H1 (cell line): ENCODE measurements around the gene TMPRSS9. TPM values are rescaled to one million over a fixed set of nuclear protein-coding genes. Genes with fewer than 3 reads are reported as not detected.

Experiments used
- CTCF ChIA-PET: fragments of 300-600 bp; sonication (Branson Sonifier 250); formaldehyde crosslinking; loops from one replicate; lab custom pipeline; 2021; ENCODE audit not compliant: partially characterized antibody; lab: Charles Lee
- POLR2A ChIA-PET: fragments of 300-600 bp; sonication (Branson Sonifier 250); formaldehyde crosslinking; loops from one replicate; lab custom pipeline; 2021; ENCODE audit warnings: inconsistent platforms; ENCODE audit not compliant: partially characterized antibody; lab: Charles Lee
- DNase-seq, 2 experiments: peaks; one replicate each; pipeline versions ENCODE4 v3.0.0 to v3.0.0-alpha.2; 2010 to 2022; ENCODE audit warnings: low spot score in 2 of 2, low read depth in 1 of 2, mixed read lengths in 1 of 2
- FAIRE-seq: peaks from 2 replicates; lab custom pipeline; 2011; peaks lifted over from hg19 to GRCh38; lab: Jason Lieb, UNC
- H2AFZ ChIP-seq: 2 replicates; pipeline ENCODE4 v1.8.1; 2012; ENCODE audit warnings: low read length, inconsistent platforms
- H2AK5ac ChIP-seq: 2 replicates; pipeline ENCODE4 v1.6.1; 2013; ENCODE audit warnings: low read depth, low read length
- H2BK120ac ChIP-seq: replicated peaks from 2 replicates; pipeline ENCODE3; 2013; ENCODE audit warnings: low read depth, low read length, inconsistent platforms
- H2BK12ac ChIP-seq: 2 replicates; pipeline ENCODE4 v1.6.1; 2013; ENCODE audit warnings: low read depth, low read length
- H2BK15ac ChIP-seq: 2 replicates; pipeline ENCODE4 v1.6.1; 2013; ENCODE audit warnings: low read length
- H2BK20ac ChIP-seq: 2 replicates; pipeline ENCODE4 v1.6.1; 2013; ENCODE audit warnings: low read length
- H2BK5ac ChIP-seq: 2 replicates; pipeline ENCODE4 v1.6.1; 2013; ENCODE audit warnings: low read depth, low read length
- H3K14ac ChIP-seq: 2 replicates; pipeline ENCODE4 v1.6.1; 2013; ENCODE audit warnings: inconsistent platforms; ENCODE audit not compliant: insufficient read length
- H3K18ac ChIP-seq: 2 replicates; pipeline ENCODE4 v1.6.1; 2013; ENCODE audit warnings: low read length; ENCODE audit errors: extremely low read depth
- H3K23ac ChIP-seq: 2 replicates; pipeline ENCODE4 v1.6.1; 2013; ENCODE audit warnings: inconsistent platforms; ENCODE audit not compliant: insufficient read length
- H3K23me2 ChIP-seq: 2 replicates; pipeline ENCODE4 v1.6.1; 2013; ENCODE audit warnings: low read depth, low read length
- H3K27ac ChIP-seq: 2 replicates; pipeline ENCODE4 v1.6.1; 2011; ENCODE audit warnings: low read depth, low read length, inconsistent platforms
- H3K27me3 ChIP-seq, 4 experiments: replicated peaks in 1 of 4; 1 replicate in 1 of 4; 2 replicates in 3 of 4; pipeline versions ENCODE4 v1.6.1 to v1.8.1; 2011 to 2013; ENCODE audit warnings: low read length in 3 of 4, mild to moderate bottlenecking in 3 of 4, inconsistent platforms in 2 of 4, mixed read lengths in 2 of 4, moderate library complexity in 1 of 4; ENCODE audit not compliant: control insufficient read depth in 3 of 4, insufficient read depth in 3 of 4; ENCODE audit errors: extremely low read depth in 1 of 4
- H3K36me3 ChIP-seq, 4 experiments: 2 replicates each; pipeline versions ENCODE4 v1.6.1 to v1.8.1; 2011 to 2013; ENCODE audit warnings: mild to moderate bottlenecking in 4 of 4, low read length in 3 of 4, moderate library complexity in 2 of 4, control low read depth in 1 of 4, inconsistent platforms in 1 of 4; ENCODE audit not compliant: insufficient read depth in 4 of 4, control insufficient read depth in 2 of 4
- H3K4ac ChIP-seq: replicated peaks from 2 replicates; pipeline ENCODE3; 2013; ENCODE audit warnings: low read length, low read depth, mixed read lengths, inconsistent platforms; ENCODE audit not compliant: insufficient read length
- H3K4me1 ChIP-seq, 4 experiments: replicated peaks in 1 of 4; 1 replicate in 1 of 4; 2 replicates in 3 of 4; pipeline versions ENCODE4 v1.6.1 to v1.8.1; 2011 to 2013; ENCODE audit warnings: low read length in 3 of 4, inconsistent platforms in 2 of 4, mixed read lengths in 1 of 4; ENCODE audit not compliant: insufficient read depth in 4 of 4, control insufficient read depth in 3 of 4
- H3K4me2 ChIP-seq, 2 experiments: 2 replicates each; pipeline versions ENCODE4 v1.6.1 to v1.8.1; 2011 to 2013; ENCODE audit warnings: low read depth in 2 of 2, low read length in 2 of 2, control low read depth in 1 of 2, inconsistent platforms in 1 of 2, mild to moderate bottlenecking in 1 of 2; ENCODE audit not compliant: insufficient read depth in 1 of 2
- H3K4me3 ChIP-seq, 4 experiments: fragments of 200-600, 300-600 bp in 1 of 4; sonication (generic), shearing (Covaris generic), sonication (Bioruptor Twin) in 1 of 4; 2 replicates each; pipeline versions ENCODE4 v1.5.1 to v1.8.1; 2011 to 2016; ENCODE audit warnings: low read length in 4 of 4, low read depth in 3 of 4, control low read depth in 2 of 4, inconsistent platforms in 2 of 4, mild to moderate bottlenecking in 2 of 4, mixed read lengths in 1 of 4, moderate library complexity in 1 of 4; ENCODE audit not compliant: insufficient read depth in 2 of 4; ENCODE audit errors: extremely low read depth in 1 of 4
- H3K56ac ChIP-seq: replicated peaks from 2 replicates; pipeline ENCODE3; 2013; ENCODE audit warnings: low read depth, mild to moderate bottlenecking, mixed read lengths, low read length, inconsistent platforms; ENCODE audit not compliant: insufficient read length
- H3K79me1 ChIP-seq: 2 replicates; pipeline ENCODE4 v1.6.1; 2013; ENCODE audit warnings: low read depth, low read length, control low read depth
- H3K79me2 ChIP-seq, 2 experiments: 2 replicates each; pipeline versions ENCODE4 v1.6.1 to v1.8.1; 2012 to 2013; ENCODE audit warnings: low read length in 2 of 2, mild to moderate bottlenecking in 2 of 2, inconsistent platforms in 1 of 2; ENCODE audit not compliant: insufficient read depth in 2 of 2, control insufficient read depth in 1 of 2
- H3K9ac ChIP-seq, 4 experiments: replicated peaks in 1 of 4; 1 replicate in 1 of 4; 2 replicates in 3 of 4; pipeline versions ENCODE4 v1.6.1 to v1.8.1; 2011 to 2013; ENCODE audit warnings: low read depth in 3 of 4, low read length in 3 of 4, control low read depth in 2 of 4, mild to moderate bottlenecking in 2 of 4, moderate library complexity in 2 of 4, inconsistent platforms in 1 of 4; ENCODE audit errors: extremely low read depth in 1 of 4
- H3K9me3 ChIP-seq, 2 experiments: 2 replicates each; pipeline versions ENCODE4 v1.6.1 to v1.8.1; 2012 to 2013; ENCODE audit warnings: mild to moderate bottlenecking in 2 of 2, moderate library complexity in 2 of 2, control low read depth in 1 of 2, inconsistent platforms in 1 of 2, low read depth in 1 of 2, low read length in 1 of 2, mixed read lengths in 1 of 2; ENCODE audit not compliant: insufficient read depth in 2 of 2
- H4K20me1 ChIP-seq, 2 experiments: replicated peaks in 1 of 2; 2 replicates each; pipeline versions ENCODE3 to v1.8.1; 2011 to 2013; ENCODE audit warnings: inconsistent platforms in 2 of 2, low read length in 2 of 2, mild to moderate bottlenecking in 1 of 2; ENCODE audit not compliant: insufficient read depth in 2 of 2, control insufficient read depth in 1 of 2
- H4K5ac ChIP-seq: 2 replicates; pipeline ENCODE4 v1.6.1; 2013; ENCODE audit warnings: low read length, low read depth, mixed read lengths, inconsistent platforms; ENCODE audit not compliant: insufficient read length
- H4K8ac ChIP-seq: 2 replicates; pipeline ENCODE4 v1.8.0; 2013; ENCODE audit warnings: mild to moderate bottlenecking, moderate library complexity, low read length, inconsistent platforms; ENCODE audit not compliant: insufficient read depth; ENCODE audit errors: extremely low read depth
- H4K91ac ChIP-seq: replicated peaks from 2 replicates; pipeline ENCODE3; 2013; ENCODE audit warnings: low read length, mixed read lengths, inconsistent platforms; ENCODE audit not compliant: insufficient read length
- SIN3A ChIP-seq, 2 experiments: IDR thresholded peaks in 1 of 2; conservative IDR thresholded peaks in 1 of 2; 2 replicates each; pipeline ENCODE4 v1.6.1; 2011 to 2012; ENCODE audit warnings: low read length in 2 of 2, improper control_type of control experiment in 1 of 2, low read depth in 1 of 2, mild to moderate bottlenecking in 1 of 2
- TAF1 ChIP-seq: IDR thresholded peaks from 2 replicates; pipeline ENCODE4 v1.6.1; 2011; ENCODE audit warnings: mild to moderate bottlenecking, low read depth, low read length
- WGBS, 2 experiments: shearing (Covaris generic) in 1 of 2; methylation state at CpG; one replicate each; pipeline versions ENCODE4 v1.1.6 to v1.1.7; 2013 to 2015; ENCODE audit warnings: low lambda C conversion rate in 2 of 2, mixed read lengths in 2 of 2, inconsistent platforms in 1 of 2, low coverage in 1 of 2, missing lambda C conversion rate in 1 of 2; ENCODE audit not compliant: insufficient replicate concordance in 2 of 2, insufficient coverage in 1 of 2, insufficient read length in 1 of 2; ENCODE audit errors: extremely low coverage in 1 of 2, missing lambda C conversion rate in 1 of 2; 5-methylcytosine and 5-hydroxymethylcytosine counted together
- polyA plus RNA-seq, 7 experiments: library from polyadenylated mRNA; depleted of rRNA in 3 of 7; stranded (reverse) in 5 of 7; unstranded in 2 of 7; fragments of >200 nt in 5 of 7; fragments of 200-250 nt in 2 of 7; gene quantifications; 1 replicate in 5 of 7; 2 replicates in 1 of 7; 4 replicates in 1 of 7; pipeline versions ENCODE4 v1.2.1 to v1.2.3, GENCODE V29; 2011 to 2013; ENCODE audit warnings: missing spikeins in 2 of 7, mixed read lengths in 2 of 7
- total RNA-seq: library from RNA; stranded (reverse); fragmentation: NEBNext Ultra II Directional; extraction: Animal tissue kit (Norgen Biotek cat#: 25700); gene quantifications from 2 replicates; pipeline ENCODE4 v1.2.1, GENCODE V29; 2021

The TMPRSS9 gene
- total and polyA plus RNA-seq, 2 of the 8 experiments (the other 6 are each of a cell fraction or from before 2014, with no cell fraction given): 0.15 to 0.19 TPM

DNA sequence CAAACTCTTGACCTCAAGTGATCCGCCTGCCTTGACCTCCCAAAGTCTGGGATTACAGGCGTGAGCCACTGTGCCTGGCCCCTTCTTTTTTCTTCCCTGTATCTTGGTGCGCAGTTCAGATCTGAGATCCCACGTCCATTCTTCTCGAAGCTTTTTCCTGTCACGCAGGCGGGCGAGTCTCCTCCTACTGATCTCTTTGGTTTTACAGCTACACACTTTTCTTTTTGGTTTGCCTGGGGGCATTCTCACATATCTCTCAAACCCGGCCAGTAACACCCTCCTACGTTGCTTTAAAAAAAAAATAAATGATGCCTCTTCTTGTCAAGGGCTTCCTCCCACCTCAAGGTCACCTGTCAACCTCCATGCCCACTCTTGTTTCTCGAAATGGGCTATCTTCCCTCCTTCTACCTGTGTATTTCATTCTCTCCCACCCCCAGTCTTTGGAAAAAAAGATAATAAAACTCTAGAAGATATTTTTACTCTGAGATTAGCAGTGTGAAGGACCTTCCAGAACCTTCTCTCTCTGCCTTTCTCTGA, 12.1 kb downstream of the TMPRSS9 start:
- FAIRE-seq (no peak), DNase-seq (no peak)
- Histone ChIP-seq H3K79me2 (no peaks in the 10 kb centered on the region), H3K4ac (no peak overlapping the region), H4K5ac (no peak overlapping the region), H3K27ac (no peak overlapping the region), H3K9ac (no peak overlapping the region), H3K4me1 (no peaks in the 10 kb centered on the region), H2BK5ac (no peak overlapping the region), H3K4me3 (no peak overlapping the region), H4K20me1 (no peaks in the 10 kb centered on the region), H3K4me2 (no peak overlapping the region), H2AK5ac (no peak overlapping the region), H4K8ac (no peak overlapping the region), H2BK120ac (no peak overlapping the region), H3K14ac (no peak overlapping the region), H2BK20ac (no peak overlapping the region), H3K9me3 (peaks cover 0 to 2% of the 10 kb centered on the region in 2 experiments; a peak in 2 of 4 replicates), H4K91ac (no peak overlapping the region), H3K23ac (no peak overlapping the region), H2BK15ac (no peak overlapping the region), H2BK12ac (no peak overlapping the region), H2AFZ (no peak overlapping the region), H3K18ac (no peak overlapping the region), H3K27me3 (no peaks in the 10 kb centered on the region), H3K56ac (no peak overlapping the region), H3K36me3 (no peaks in the 10 kb centered on the region), H3K79me1 (no peaks in the 10 kb centered on the region; the same call in 1 of the 2 replicates), H3K23me2 (no peaks in the 10 kb centered on the region)
- ChIA-PET POLR2A (interaction anchor here (1.0 to 1.4 kb wide), 2 partner anchors 23 to 44 kb away, joined by 4 read pairs; partner anchors contain the start of genes LSM7 and SPPL2B), CTCF (interaction anchor here (1.2 to 2.3 kb wide), 3 partner anchors 18 to 24 kb away, joined by 4 to 5 read pairs (median 5); no protein-coding TSS in a partner anchor)
- 87% methylated on average over 11 of the region's 11 CpGs; no CpG with 5 or more reads in 1 of the 2 experiments for whole genome bisulfite sequencing, 2 experiments
- TF ChIP-seq SIN3A (conservative IDR thresholded peaks at IDR 0.05 in 1 of 2, IDR thresholded peaks at IDR 0.05 in 1 of 2; ENCODE audit: low read depth in 1 of 2, low read length in 2 of 2) (no peak), TAF1 (no peak)
